Measurements from ENCODE around the gene PPME1.

Gene PPME1

GRCh38 chr11:74278103-74278502, 107.0 kb downstream of the PPME1 start:
- in situ Hi-C loops (cut with MboI; ENCODE audit: low sequenced_read_pairs): no loop called here

GRCh38 chr11:74278721-74279161, 107.7 kb downstream of the PPME1 start:
- in situ Hi-C loops (cut with MboI; ENCODE audit: low sequenced_read_pairs): no loop called here

- in situ Hi-C loops (cut with MboI; ENCODE audit: low sequenced_read_pairs): no loop called here
Measured at GRCh38 chr11:74279256-74279655, 108.2 kb downstream of the PPME1 start.

- in situ Hi-C loops (cut with MboI; ENCODE audit: low sequenced_read_pairs): no loop called here
Measured at GRCh38 chr11:74280494-74280893, 109.4 kb downstream of the PPME1 start.

- in situ Hi-C loops (cut with MboI; ENCODE audit: low sequenced_read_pairs): no loop called here
Measured at GRCh38 chr11:74282421-74282820, 111.3 kb downstream of the PPME1 start.

GRCh38 chr11:74282914-74283371, 111.9 kb downstream of the PPME1 start:
- in situ Hi-C loops (cut with MboI; ENCODE audit: low sequenced_read_pairs): no loop called here

- in situ Hi-C loops (cut with MboI; ENCODE audit: low sequenced_read_pairs): no loop called here
Measured at GRCh38 chr11:74283580-74284180, 112.6 kb downstream of the PPME1 start.

- in situ Hi-C loops (cut with MboI; ENCODE audit: low sequenced_read_pairs): no loop called here
Measured at GRCh38 chr11:74284466-74284865, 113.4 kb downstream of the PPME1 start.

GRCh38 chr11:74288161-74288560, 117.1 kb downstream of the PPME1 start:
- in situ Hi-C loops (cut with MboI; ENCODE audit: low sequenced_read_pairs): no loop called here

GRCh38 chr11:74288911-74289310, 117.8 kb downstream of the PPME1 start:
- in situ Hi-C loops (cut with MboI; ENCODE audit: low sequenced_read_pairs): no loop called here

- in situ Hi-C loops (cut with MboI; ENCODE audit: low sequenced_read_pairs): no loop called here
Measured at GRCh38 chr11:74297484-74297883, 126.4 kb downstream of the PPME1 start.

- in situ Hi-C loops (cut with MboI; ENCODE audit: low sequenced_read_pairs): no loop called here
Measured at GRCh38 chr11:74299015-74299414, 127.9 kb downstream of the PPME1 start.
